Gastroesophageal sphincter (tissue), 3 donors: Measurements from ENCODE around the gene UBE2E2.

Experiments used
- CTCF ChIP-seq, 4 experiments: fragments of 200-600 bp in 2 of 4; fragments of 450-650 bp in 2 of 4; sonication (generic) in 1 of 4; IDR thresholded peaks; one replicate each; pipeline ENCODE4 v1.5.1; 2017 to 2019; ENCODE audit warnings: antibody characterized with exemption in 4 of 4, mild to moderate bottlenecking in 2 of 4, moderate library complexity in 2 of 4
- POLR2A ChIP-seq, 2 donors: fragments of 450-650 bp; IDR thresholded peaks; one replicate each; pipeline ENCODE4 v1.6.1; 2017; ENCODE audit warnings: antibody characterized with exemption in 2 of 2, mild to moderate bottlenecking in 2 of 2, moderate library complexity in 1 of 2
- POLR2AphosphoS5 ChIP-seq: sonication (generic); formaldehyde crosslinking; IDR thresholded peaks from one replicate; pipeline ENCODE4 v1.6.1; 2017; ENCODE audit warnings: antibody characterized with exemption

GRCh38 chr3:23387286-23387918 is 184.3 kb downstream of the UBE2E2 start:
- TF ChIP-seq CTCF (IDR thresholded peaks at IDR 0.05), result no peak
- no peak for TF ChIP-seq POLR2A (IDR thresholded peaks at IDR 0.05)
- TF ChIP-seq POLR2AphosphoS5, result no peak
